22Rv1 (cell line): ENCODE results near the gene FUT8.

Experiments
- H3K27ac ChIP-seq: fragments of 450-650 bp; 2 replicates; pipeline ENCODE4 v1.5.1; 2017
- ZFX ChIP-seq: fragments of 450-650 bp; IDR thresholded peaks from 2 replicates; pipeline ENCODE4 v1.6.1; 2017; ENCODE audit warnings: antibody characterized with exemption, borderline replicate concordance
- TF ChIP-seq, protein P1 (sequence below): fragments of 450-650 bp; IDR thresholded peaks from 2 replicates; pipeline ENCODE4 v1.5.1; 2017; ENCODE audit warnings: mild to moderate bottlenecking

FUT8 gene

DNA sequence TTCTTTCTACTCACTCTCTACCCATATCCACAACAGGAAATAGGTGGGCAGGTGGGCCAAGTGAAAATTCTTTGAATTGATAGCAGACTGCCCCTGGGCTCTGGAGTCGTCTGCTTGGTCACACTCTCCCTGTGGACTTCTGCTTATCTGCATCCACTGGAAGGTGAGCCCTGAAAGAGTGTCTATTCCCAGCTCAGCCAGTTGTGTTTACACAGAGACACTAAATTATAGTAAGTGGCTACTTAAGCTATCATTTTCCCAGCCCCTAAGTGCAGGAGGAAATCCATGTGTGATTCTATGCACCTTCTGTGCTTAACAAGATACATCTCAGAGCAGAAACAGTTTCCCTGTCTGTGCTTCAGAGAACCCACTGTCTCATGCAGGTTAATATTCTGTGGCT lies 338.4 kb downstream of the FUT8 start:
- TF ChIP-seq, protein P1, sequence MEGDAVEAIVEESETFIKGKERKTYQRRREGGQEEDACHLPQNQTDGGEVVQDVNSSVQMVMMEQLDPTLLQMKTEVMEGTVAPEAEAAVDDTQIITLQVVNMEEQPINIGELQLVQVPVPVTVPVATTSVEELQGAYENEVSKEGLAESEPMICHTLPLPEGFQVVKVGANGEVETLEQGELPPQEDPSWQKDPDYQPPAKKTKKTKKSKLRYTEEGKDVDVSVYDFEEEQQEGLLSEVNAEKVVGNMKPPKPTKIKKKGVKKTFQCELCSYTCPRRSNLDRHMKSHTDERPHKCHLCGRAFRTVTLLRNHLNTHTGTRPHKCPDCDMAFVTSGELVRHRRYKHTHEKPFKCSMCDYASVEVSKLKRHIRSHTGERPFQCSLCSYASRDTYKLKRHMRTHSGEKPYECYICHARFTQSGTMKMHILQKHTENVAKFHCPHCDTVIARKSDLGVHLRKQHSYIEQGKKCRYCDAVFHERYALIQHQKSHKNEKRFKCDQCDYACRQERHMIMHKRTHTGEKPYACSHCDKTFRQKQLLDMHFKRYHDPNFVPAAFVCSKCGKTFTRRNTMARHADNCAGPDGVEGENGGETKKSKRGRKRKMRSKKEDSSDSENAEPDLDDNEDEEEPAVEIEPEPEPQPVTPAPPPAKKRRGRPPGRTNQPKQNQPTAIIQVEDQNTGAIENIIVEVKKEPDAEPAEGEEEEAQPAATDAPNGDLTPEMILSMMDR, result no peak
- no peak for TF ChIP-seq ZFX
- H3K27ac ChIP-seq, result no peak overlapping the region

DNA sequence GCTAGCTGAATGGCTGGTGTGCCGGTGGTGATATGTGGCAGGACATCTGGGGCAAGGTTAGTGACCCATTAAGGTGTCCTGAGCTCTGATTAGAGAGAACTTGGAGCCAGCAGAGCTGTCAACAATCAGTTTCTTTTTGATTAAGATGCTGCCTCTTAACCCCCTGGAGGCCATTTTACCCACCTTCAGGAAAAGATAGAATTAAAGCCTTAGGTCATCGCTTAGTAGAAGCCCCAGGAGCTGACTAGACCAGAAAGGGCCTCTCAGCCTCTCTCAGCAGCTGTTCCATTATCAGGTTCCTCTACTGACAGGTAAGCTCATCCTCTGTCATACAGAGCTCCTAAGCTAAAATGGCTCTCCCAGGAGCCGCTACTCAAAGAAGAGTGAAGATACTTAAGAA lies 339.0 kb downstream of the FUT8 start:
- no peak for TF ChIP-seq ZFX
- TF ChIP-seq, protein P1, result no peak

DNA sequence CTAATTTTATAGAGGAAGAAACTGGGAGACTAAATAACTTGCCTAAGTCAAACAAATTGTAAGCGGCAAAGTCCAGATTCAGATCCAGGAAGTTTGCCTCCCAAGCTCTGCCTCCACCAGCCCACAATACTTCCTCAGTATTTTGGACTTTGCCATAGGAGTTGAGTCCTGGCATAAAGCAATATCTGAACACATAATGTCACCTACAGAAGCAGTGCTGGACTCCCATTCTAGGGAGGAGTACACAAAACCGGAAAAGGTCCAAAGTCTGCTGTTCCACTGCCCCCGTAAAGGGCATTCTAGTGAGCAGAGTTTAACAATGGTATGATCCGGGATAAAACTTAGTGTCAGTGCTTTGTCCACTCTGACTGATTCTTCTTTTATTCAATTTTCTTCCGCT lies 340.5 kb downstream of the FUT8 start:
- TF ChIP-seq, protein P1, result no peak
- no peak for TF ChIP-seq ZFX
- no peak overlapping the region for H3K27ac ChIP-seq

More for the DNA sequence above, 339.0 kb downstream of the FUT8 start:
- no peak overlapping the region for H3K27ac ChIP-seq

DNA sequence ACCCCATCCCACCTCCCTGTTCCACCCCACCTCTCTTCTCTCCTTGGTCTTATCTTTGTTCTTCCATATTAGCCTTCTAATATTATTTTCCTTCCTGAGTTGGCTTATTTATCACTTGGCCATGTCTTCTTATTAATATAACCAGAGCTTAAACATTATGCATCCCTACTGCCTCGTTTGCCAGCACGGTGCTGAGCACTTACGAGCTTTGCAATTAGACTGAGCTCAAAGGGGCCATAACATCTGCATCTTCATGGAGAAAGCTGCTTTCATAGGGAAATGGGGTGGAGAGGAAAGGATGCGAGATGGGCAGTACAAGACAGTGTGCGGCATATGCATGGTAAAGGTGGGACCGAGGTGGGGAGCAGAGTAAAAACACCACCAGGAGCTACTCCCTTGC lies 342.8 kb downstream of the FUT8 start:
- no peak for TF ChIP-seq ZFX
- TF ChIP-seq, protein P1, result no peak
- H3K27ac ChIP-seq, result no peak overlapping the region

DNA sequence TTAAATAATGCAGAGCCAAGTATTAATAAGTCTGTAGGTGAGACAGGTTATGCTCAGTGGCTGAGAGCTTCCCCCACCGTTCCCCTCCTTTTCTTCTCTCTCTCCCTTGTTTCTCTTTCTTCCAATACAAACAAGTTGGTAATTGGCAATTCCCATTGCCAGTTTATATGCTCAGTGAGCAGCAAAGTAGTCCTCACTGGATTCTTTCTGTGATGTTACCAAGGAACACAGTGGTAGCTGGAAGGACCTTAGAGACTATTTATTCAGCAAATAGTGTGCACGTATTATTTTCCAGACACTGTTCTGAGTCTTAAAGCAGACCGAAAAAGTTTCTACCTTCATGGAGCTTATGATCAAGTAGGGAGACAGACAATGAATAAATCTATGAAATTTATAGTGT lies 344.4 kb downstream of the FUT8 start:
- no peak overlapping the region for H3K27ac ChIP-seq
- TF ChIP-seq ZFX, result no peak
- TF ChIP-seq, protein P1, result no peak

DNA sequence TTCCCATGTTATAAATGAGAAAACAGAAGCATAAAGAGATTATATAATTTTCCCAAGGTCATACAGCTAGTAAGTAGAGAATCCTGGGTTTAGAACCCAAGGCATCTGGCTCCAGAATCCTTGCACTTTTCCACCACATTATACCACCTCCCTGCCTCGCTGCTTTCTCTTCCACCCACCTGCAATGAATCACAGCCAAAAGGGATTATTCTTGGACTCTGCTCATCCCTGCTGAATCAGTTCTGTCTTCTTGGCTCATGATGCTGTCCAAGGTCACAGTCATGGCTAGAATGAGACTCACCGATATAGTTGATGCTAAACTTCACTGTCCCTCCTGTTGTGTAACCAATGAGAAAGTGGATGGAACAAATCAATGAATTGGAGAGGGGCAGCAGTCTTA lies 356.6 kb downstream of the FUT8 start:
- no peak overlapping the region for H3K27ac ChIP-seq
- TF ChIP-seq ZFX, result no peak
- TF ChIP-seq, protein P1, result no peak

DNA sequence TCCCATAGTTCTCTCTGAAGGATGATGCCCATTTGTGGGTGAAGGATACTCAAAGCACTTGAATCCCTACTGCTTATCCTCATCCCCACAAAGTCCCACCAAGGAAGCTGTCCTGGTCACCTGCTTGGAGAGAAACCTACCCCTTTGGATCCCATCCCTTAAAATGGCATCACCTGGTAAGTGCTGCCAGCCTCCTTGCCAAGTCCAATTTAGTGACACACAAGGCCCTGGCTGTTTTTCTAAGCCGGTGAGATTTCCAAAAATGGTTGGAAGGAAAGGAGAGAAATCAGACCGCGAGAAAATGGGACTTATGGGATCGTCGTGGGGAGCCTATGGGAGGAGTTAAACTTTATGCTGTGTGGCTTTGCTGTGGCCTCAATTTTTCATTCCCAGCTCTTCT lies 358.2 kb downstream of the FUT8 start:
- H3K27ac ChIP-seq, result no peak overlapping the region
- TF ChIP-seq ZFX, result no peak
- TF ChIP-seq, protein P1, result no peak
